Hepatocyte (in vitro differentiated cells): Measurements from ENCODE around the gene KRTAP10-8. TPM values are rescaled to one million over a fixed set of nuclear protein-coding genes. Genes with fewer than 3 reads are reported as not detected.

Experiments
- DNase-seq: peaks from one replicate; pipeline ENCODE4 v3.0.0-alpha.2; 2016; ENCODE audit warnings: low spot score
- H2AFZ ChIP-seq: fragments of 200-600 bp; sonication (generic); 2 replicates; pipeline ENCODE4 v1.6.0; 2016; ENCODE audit warnings: antibody characterized with exemption, mild to moderate bottlenecking
- H3K27ac ChIP-seq: fragments of 200-600 bp; sonication (generic); 2 replicates; pipeline ENCODE4 v1.5.1; 2016; ENCODE audit warnings: mild to moderate bottlenecking
- H3K27me3 ChIP-seq: fragments of 200-600 bp; sonication (generic); 2 replicates; pipeline ENCODE4 v1.6.1; 2016
- H3K36me3 ChIP-seq: fragments of 200-600 bp; sonication (generic); replicated peaks from 2 replicates; pipeline ENCODE4 v1.5.1; 2016; ENCODE audit warnings: low read depth; ENCODE audit not compliant: insufficient read depth
- H3K4me1 ChIP-seq: fragments of 200-600 bp; sonication (generic); 2 replicates; pipeline ENCODE4 v1.5.1; 2016; ENCODE audit warnings: mild to moderate bottlenecking, moderate library complexity; ENCODE audit not compliant: insufficient read depth
- H3K4me2 ChIP-seq: fragments of 200-600 bp; sonication (generic); 2 replicates; pipeline ENCODE4 v1.6.0; 2016
- H3K4me3 ChIP-seq: fragments of 200-600 bp; sonication (generic); 2 replicates; pipeline ENCODE4 v1.5.1; 2016; ENCODE audit warnings: mild to moderate bottlenecking
- H3K79me2 ChIP-seq: fragments of 200-600 bp; sonication (generic); 2 replicates; pipeline ENCODE4 v1.6.0; 2017; ENCODE audit warnings: mild to moderate bottlenecking
- H3K9me2 ChIP-seq: fragments of 200-600 bp; sonication (generic); replicated peaks from 2 replicates; pipeline ENCODE4 v1.6.0; 2017; ENCODE audit warnings: mild to moderate bottlenecking; ENCODE audit not compliant: insufficient read depth
- H3K9me3 ChIP-seq: fragments of 200-600 bp; sonication (generic); 2 replicates; pipeline ENCODE4 v1.5.1; 2016; ENCODE audit warnings: low read depth, mild to moderate bottlenecking
- H4K20me1 ChIP-seq: fragments of 200-600 bp; sonication (generic); 2 replicates; pipeline ENCODE4 v1.6.0; 2016; ENCODE audit warnings: mild to moderate bottlenecking; ENCODE audit not compliant: insufficient read depth, poor library complexity, severe bottlenecking
- CTCF ChIP-seq: fragments of 200-600 bp; sonication (generic); IDR thresholded peaks from 2 replicates; pipeline ENCODE4 v1.5.1; 2016; ENCODE audit warnings: antibody characterized with exemption, mild to moderate bottlenecking; ENCODE audit not compliant: poor library complexity
- EZH2 ChIP-seq: fragments of 200-600 bp; sonication (generic); IDR thresholded peaks from 2 replicates; pipeline ENCODE4 v1.6.1; 2016; ENCODE audit warnings: antibody characterized with exemption, mild to moderate bottlenecking, borderline replicate concordance
- EZH2phosphoT487 ChIP-seq: fragments of 200-600 bp; sonication (generic); IDR thresholded peaks from one replicate; pipeline ENCODE4 v1.6.1; 2018; ENCODE audit warnings: antibody characterized with exemption, mild to moderate bottlenecking, low read depth, moderate library complexity; ENCODE audit not compliant: unreplicated experiment, severe bottlenecking
- WGBS: methylation state at CpG from one replicate; pipeline ENCODE4 v1.1.6; 2016; ENCODE audit warnings: low lambda C conversion rate; ENCODE audit errors: missing lambda C conversion rate; 5-methylcytosine and 5-hydroxymethylcytosine counted together
- polyA plus RNA-seq: library from polyadenylated mRNA; unstranded; fragments of >200 nt; fragmentation: Nextera tagmentation; extraction: Ambion mirVana; gene quantifications from 2 replicates; pipeline ENCODE4 v1.2.1, GENCODE V29; 2016
- total RNA-seq: library from RNA; depleted of rRNA; stranded (reverse); fragments of >200 nt; gene quantifications from 2 replicates; pipeline ENCODE4 v1.2.3, GENCODE V29; 2014

Gene KRTAP10-8
- total and polyA plus RNA-seq, 2 experiments from 2014 or later = not detected

GRCh38 chr21:44592446-44593311 lies 19.2 kb upstream of the KRTAP10-8 start, which contains the start of gene KRTAP10-6:
Gene KRTAP10-6, minus strand, starts transcription at chr21:44592505. Its CDS starts 21 bp downstream, at chr21:44592484.
- Histone ChIP-seq H3K4me1 (peaks cover 7% of the 10 kb centered on the region), H3K27ac (no peak within 1 kb of the TSS), H4K20me1 (no peaks in the 10 kb centered on the region), H2AFZ (no peak within 1 kb of the TSS), H3K9me2 (no peaks in the 10 kb centered on the region), H3K9me3 (no peaks in the 10 kb centered on the region), H3K27me3 (no peaks in the 10 kb centered on the region), H3K36me3 (no peaks in the 10 kb centered on the region), H3K4me3 (no peak within 1 kb of the TSS), H3K79me2 (no peaks in the 10 kb centered on the region), H3K4me2 (no peak within 1 kb of the TSS)
- WGBS = 79% methylated on average over 33 of the region's 33 CpGs
- TF ChIP-seq CTCF (no peak), EZH2 (no peak), EZH2phosphoT487 (no peak)
- no peak for DNase-seq

GRCh38 chr21:44593598-44594405 lies 18.1 kb upstream of the KRTAP10-8 start:
- Histone ChIP-seq H3K36me3 (no peaks in the 10 kb centered on the region), H3K4me3 (no peak overlapping the region), H3K79me2 (no peaks in the 10 kb centered on the region), H3K27ac (no peak overlapping the region), H3K27me3 (no peaks in the 10 kb centered on the region), H2AFZ (no peak overlapping the region), H3K4me1 (peaks cover 7% of the 10 kb centered on the region), H4K20me1 (no peaks in the 10 kb centered on the region), H3K9me3 (no peaks in the 10 kb centered on the region), H3K9me2 (no peaks in the 10 kb centered on the region), H3K4me2 (no peak overlapping the region)
- 63% methylated on average over 20 of the region's 20 CpGs for WGBS
- TF ChIP-seq CTCF (no peak), EZH2phosphoT487 (no peak), EZH2 (no peak)
- no peak for DNase-seq

GRCh38 chr21:44594406-44594916 lies 17.4 kb upstream of the KRTAP10-8 start:
- no peak for DNase-seq
- H4K20me1 ChIP-seq = no peaks in the 10 kb centered on the region
- no peaks in the 10 kb centered on the region for H3K79me2 ChIP-seq
- no peak overlapping the region for H3K27ac ChIP-seq
- no peak for TF ChIP-seq EZH2phosphoT487
- no peak for TF ChIP-seq EZH2
- no peak for TF ChIP-seq CTCF
- H3K4me1 ChIP-seq = peaks cover 7% of the 10 kb centered on the region
- H3K9me3 ChIP-seq = no peaks in the 10 kb centered on the region
- no peak overlapping the region for H2AFZ ChIP-seq
- 88% methylated on average over 12 of the region's 12 CpGs for WGBS
- no peaks in the 10 kb centered on the region for H3K9me2 ChIP-seq
- H3K36me3 ChIP-seq = no peaks in the 10 kb centered on the region
- no peak overlapping the region for H3K4me3 ChIP-seq
- no peaks in the 10 kb centered on the region for H3K27me3 ChIP-seq
- H3K4me2 ChIP-seq = no peak overlapping the region
